VCaP (cell line): ENCODE results near the gene CCND2.
A peak's percentile ranks its signal among the peaks of the same experiment; 100 is the strongest.

Source experiments
- H3K27ac ChIP-seq: fragments of 450-650 bp; 2 replicates; pipeline ENCODE4 v1.5.1; 2017
- TF ChIP-seq, protein P1 (sequence below): fragments of 450-650 bp; conservative IDR thresholded peaks from 2 replicates; pipeline ENCODE4 v1.5.1; 2017; ENCODE audit warnings: mild to moderate bottlenecking, moderate library complexity

CCND2 gene

DNA sequence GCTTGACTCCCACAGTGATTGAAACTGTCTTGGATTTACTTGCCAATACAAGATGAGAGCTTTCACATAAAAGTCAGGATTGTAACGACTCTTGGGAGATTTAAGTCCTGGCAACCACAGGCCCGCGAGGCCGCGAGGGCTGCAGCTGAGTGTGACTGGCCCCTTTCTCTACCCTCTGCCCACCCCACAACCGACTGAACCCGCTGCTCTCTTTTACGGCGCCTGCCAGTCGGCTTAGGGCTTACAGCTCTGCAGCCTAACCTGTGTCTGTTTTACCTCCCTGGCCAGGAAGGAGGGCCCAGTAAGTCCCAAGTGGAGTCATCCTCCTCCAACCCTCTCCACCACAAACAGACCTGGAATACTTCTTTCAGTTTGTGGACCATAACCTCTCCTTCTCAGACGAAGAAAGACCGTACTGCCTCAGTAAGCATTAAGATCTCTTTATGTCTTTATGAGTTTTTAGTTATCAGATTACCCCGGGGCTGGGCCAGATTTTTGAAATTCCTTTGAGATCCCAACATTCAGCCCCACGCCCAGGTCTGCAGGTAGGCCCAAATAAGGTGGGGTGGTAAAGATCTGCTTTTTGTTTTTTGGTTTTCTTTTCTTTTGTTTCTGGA, 34.9 kb downstream of the CCND2 start:
- peak overlapping the region; percentile 32; the same call in 1 of the 2 replicates for H3K27ac ChIP-seq
- TF ChIP-seq, protein P1, sequence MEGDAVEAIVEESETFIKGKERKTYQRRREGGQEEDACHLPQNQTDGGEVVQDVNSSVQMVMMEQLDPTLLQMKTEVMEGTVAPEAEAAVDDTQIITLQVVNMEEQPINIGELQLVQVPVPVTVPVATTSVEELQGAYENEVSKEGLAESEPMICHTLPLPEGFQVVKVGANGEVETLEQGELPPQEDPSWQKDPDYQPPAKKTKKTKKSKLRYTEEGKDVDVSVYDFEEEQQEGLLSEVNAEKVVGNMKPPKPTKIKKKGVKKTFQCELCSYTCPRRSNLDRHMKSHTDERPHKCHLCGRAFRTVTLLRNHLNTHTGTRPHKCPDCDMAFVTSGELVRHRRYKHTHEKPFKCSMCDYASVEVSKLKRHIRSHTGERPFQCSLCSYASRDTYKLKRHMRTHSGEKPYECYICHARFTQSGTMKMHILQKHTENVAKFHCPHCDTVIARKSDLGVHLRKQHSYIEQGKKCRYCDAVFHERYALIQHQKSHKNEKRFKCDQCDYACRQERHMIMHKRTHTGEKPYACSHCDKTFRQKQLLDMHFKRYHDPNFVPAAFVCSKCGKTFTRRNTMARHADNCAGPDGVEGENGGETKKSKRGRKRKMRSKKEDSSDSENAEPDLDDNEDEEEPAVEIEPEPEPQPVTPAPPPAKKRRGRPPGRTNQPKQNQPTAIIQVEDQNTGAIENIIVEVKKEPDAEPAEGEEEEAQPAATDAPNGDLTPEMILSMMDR: no peak

DNA sequence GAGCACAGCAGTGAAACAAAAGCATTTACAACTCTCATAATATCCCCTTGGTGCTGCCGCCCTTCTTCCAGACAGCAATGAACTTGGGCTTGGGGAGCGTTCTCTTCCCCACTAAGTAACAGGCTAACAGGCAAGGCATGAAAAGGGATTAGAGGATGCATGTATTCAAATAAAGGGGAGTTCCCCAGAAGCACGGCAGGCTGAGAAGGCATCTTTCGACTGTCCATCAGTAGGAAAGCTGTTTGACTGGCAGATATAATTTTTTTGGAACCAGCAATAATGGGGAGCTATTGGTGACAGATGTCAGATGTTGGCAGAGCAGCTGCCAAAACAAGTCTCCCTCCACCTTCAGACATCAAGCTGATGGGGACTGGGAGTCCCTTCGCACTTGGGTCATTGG, 38.2 kb downstream of the CCND2 start:
- TF ChIP-seq, protein P1: no peak
- H3K27ac ChIP-seq: no peak overlapping the region

DNA sequence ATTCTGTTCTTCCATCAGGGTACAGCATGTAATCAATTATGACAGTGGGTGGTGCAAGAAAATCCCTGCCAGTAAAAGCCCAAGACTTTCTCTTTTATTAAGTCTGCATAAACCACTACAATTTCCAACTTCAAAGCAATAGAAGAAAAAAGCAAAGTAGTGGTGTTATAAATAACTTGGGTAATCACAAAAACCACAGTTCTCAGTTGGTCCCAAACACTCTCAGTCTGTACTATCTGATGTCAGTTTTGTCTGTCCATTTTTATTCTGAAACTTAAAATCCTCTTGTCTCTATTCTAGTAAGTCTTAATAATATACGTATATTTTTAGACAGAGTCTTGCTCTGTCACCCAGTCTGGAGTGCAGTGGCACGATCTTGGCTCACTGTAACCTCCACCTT, 38.7 kb downstream of the CCND2 start:
- TF ChIP-seq, protein P1: no peak
- no peak overlapping the region for H3K27ac ChIP-seq

DNA sequence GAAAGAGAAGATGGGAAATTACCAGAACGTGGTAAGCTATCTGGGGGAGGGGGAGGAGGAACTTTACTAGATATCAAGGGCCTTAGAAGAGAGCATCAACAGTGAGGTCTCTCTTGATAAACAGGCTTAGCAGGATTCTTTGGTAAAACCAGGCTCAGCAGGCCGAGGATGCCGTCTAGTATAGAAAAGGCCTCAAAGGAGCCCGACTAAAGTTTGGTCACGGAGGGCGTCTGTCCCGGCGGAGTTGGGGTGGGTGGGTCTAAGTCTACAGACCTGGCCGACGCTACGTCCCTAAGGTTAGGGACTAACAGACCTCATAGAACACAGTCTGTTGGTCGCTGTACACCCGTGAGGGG, 46.9 kb downstream of the CCND2 start:
- peak overlapping the region; percentile 87 for H3K27ac ChIP-seq
- TF ChIP-seq, protein P1: no peak

DNA sequence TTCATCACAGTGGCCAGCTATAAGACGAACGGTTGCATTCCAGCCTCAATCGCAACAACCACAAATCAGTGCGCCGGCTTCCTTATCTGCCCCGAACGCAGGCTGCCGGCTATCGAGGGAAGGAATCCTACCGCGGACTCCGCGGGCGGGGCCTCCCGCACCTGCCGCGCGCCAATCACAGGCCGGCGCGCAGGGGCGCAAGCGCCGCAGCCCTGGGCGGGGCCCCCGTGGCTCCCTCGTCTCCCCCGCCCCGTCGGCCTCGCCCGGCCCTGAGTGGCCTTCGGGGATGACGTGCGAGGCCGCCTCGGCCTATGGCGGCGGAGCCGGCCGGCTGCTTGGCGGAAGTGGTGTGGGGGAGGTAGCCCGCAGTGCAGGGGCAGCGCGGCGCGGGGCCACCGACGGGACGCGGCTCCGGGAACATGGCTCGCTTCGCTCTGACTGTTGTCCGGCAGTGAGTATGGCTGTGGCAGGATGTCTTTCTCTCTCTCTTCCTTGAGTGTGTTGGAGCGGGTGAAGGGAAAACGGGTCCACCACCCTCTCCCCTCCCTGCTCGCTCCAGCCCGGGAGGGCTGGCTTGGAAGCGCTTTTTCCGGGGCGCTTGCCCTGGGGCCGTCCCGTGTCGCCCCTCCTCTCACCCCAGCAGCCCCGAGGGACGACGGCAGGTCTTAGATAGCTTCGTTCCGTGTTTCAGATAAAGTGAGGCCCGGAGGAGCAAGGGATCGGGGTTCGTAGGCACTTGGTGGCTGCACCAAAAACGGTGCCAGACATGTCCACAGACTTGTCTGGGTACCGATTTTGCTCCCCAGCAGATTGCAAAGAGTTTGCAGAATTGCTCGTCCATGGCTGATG, 47.5 kb downstream of the CCND2 start, which contains the start of gene TIGAR:
TSS of gene TIGAR (plus strand) at position 361 of the 849 bp plus-strand sequence. CDS start at position 420, 59 bp downstream.
- TF ChIP-seq, protein P1: no peak
- H3K27ac ChIP-seq: peak within 1 kb of the TSS; percentile 87

DNA sequence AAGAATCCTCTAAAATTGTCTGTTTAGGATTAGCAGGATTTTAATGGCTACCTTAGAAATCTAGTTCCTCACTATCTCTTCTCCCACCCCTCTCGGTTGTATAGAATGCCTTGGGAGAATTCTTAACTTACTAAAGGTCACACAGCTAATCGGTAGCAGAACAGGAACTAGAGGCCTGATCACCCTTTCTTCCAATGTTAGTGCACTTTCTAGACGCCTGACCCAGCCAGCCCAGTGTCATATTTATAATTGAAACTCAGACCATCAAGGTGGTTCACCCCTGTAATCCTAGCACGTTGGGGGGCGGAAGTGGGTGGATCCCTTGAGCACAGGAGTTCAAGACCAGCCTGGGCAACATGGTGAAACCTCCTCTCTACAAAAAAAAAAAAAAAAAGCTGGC, 49.2 kb downstream of the CCND2 start:
- H3K27ac ChIP-seq: no peak overlapping the region
- TF ChIP-seq, protein P1: no peak
